ENCODE results near the gene FERMT2.

- TF ChIP-seq, protein P1, sequence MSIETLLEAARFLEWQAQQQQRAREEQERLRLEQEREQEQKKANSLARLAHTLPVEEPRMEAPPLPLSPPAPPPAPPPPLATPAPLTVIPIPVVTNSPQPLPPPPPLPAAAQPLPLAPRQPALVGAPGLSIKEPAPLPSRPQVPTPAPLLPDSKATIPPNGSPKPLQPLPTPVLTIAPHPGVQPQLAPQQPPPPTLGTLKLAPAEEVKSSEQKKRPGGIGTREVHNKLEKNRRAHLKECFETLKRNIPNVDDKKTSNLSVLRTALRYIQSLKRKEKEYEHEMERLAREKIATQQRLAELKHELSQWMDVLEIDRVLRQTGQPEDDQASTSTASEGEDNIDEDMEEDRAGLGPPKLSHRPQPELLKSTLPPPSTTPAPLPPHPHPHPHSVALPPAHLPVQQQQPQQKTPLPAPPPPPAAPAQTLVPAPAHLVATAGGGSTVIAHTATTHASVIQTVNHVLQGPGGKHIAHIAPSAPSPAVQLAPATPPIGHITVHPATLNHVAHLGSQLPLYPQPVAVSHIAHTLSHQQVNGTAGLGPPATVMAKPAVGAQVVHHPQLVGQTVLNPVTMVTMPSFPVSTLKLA (conservative IDR thresholded peaks at IDR 0.05), result no peak
- TF ChIP-seq POLR2A (conservative IDR thresholded peaks at IDR 0.05) (no peak), CTCF (IDR thresholded peaks at IDR 0.05 in 2 of 3, conservative IDR thresholded peaks at IDR 0.05 in 1 of 3; ENCODE audit: insufficient read depth in 2 of 3, low read depth in 1 of 3, low read length in 3 of 3) (peak; percentile 50 to 65 (median 57); a peak in 5 of 6 replicates), SMC3 (conservative IDR thresholded peaks at IDR 0.05; ENCODE audit: insufficient read depth, low read depth, low read length) (peak; percentile 53; the same call in 1 of the 2 replicates), GABPA (tag; conservative IDR thresholded peaks at IDR 0.05; ENCODE audit: low read depth) (no peak), CHD1 (IDR thresholded peaks at IDR 0.05; ENCODE audit: low read length) (no peak), ZNF707 (CRISPR knock-in tag; conservative IDR thresholded peaks at IDR 0.05) (no peak), ESRRA (IDR thresholded peaks at IDR 0.05; ENCODE audit: borderline replicate concordance, low read depth) (no peak), GATA2 (CRISPR knock-in tag; IDR thresholded peaks at IDR 0.05) (no peak)
- TF ChIP-seq, protein P2, sequence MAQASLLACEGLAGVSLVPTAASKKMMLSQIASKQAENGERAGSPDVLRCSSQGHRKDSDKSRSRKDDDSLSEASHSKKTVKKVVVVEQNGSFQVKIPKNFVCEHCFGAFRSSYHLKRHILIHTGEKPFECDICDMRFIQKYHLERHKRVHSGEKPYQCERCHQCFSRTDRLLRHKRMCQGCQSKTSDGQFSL (CRISPR knock-in tag; IDR thresholded peaks at IDR 0.05), result no peak
- TF ChIP-seq, protein P2 (tag; IDR thresholded peaks at IDR 0.05), result no peak
Observed at GRCh38 chr14:52961060-52961639, 10.3 kb upstream of the FERMT2 start.

All from K562 (cell line).